K562 (cell line): ENCODE data around the gene CAST. TPM values are rescaled to one million over a fixed set of nuclear protein-coding genes. Genes with fewer than 3 reads are reported as not detected.
A peak's percentile ranks its signal among the peaks of the same experiment; 100 is the strongest.

Experiments used
- CBX2 ChIP-seq: fragments of 200-600 bp; sonication (generic); IDR thresholded peaks from one replicate; pipeline ENCODE4 v1.6.1; 2012; ENCODE audit warnings: mild to moderate bottlenecking, low read length, inconsistent platforms; ENCODE audit not compliant: insufficient read depth, poor library complexity, severe bottlenecking
- DACH1 ChIP-seq: fragments of 450-650 bp; IDR thresholded peaks from 2 replicates; pipeline ENCODE4 v1.6.1; 2018; ENCODE audit not compliant: partially characterized antibody
- ETV6 ChIP-seq, 3 experiments: fragments of 150-350 bp in 1 of 3; sonication (generic) in 1 of 3; formaldehyde crosslinking in 1 of 3; IDR thresholded peaks; 2 replicates each; pipeline versions ENCODE4 v1.6.1 to v1.8.0; 2014 to 2022; ENCODE audit warnings: borderline replicate concordance in 2 of 3, low read depth in 2 of 3, antibody characterized with exemption in 1 of 3, low read length in 1 of 3, mild to moderate bottlenecking in 1 of 3, missing genetic modification reagents in 1 of 3
- FUS ChIP-seq: fragments of 200-400 bp; formaldehyde crosslinking; optimal IDR thresholded peaks from 2 replicates; pipeline ENCODE3; 2017; ENCODE audit warnings: low read depth, low read length
- GATAD2B ChIP-seq: fragments of 450-650 bp; IDR thresholded peaks from 2 replicates; pipeline ENCODE4 v1.6.1; 2017; ENCODE audit warnings: mild to moderate bottlenecking, borderline replicate concordance
- HDAC8 ChIP-seq: fragments of 450-650 bp; IDR thresholded peaks from 2 replicates; pipeline ENCODE4 v1.6.1; 2016; ENCODE audit warnings: mild to moderate bottlenecking, missing genetic modification characterization, moderate library complexity, missing compliant biosample characterization
- HNRNPH1 ChIP-seq: fragments of 200-400 bp; formaldehyde crosslinking; optimal IDR thresholded peaks from 2 replicates; pipeline ENCODE3; 2017; ENCODE audit warnings: low read depth, mild to moderate bottlenecking, low read length, moderate library complexity
- HNRNPK ChIP-seq: fragments of 200-400 bp; formaldehyde crosslinking; IDR thresholded peaks from one replicate; pipeline ENCODE4 v1.6.1; 2018; ENCODE audit warnings: mild to moderate bottlenecking, low read depth, low read length; ENCODE audit not compliant: poor library complexity, severe bottlenecking
- OTX1 ChIP-seq: fragments of 450-650 bp; formaldehyde crosslinking; IDR thresholded peaks from 2 replicates; pipeline ENCODE4 v1.4.0; 2022; ENCODE audit warnings: mild to moderate bottlenecking
- PHF8 ChIP-seq: fragments of 200-600 bp; sonication (generic); IDR thresholded peaks from 2 replicates; pipeline ENCODE4 v1.6.1; 2012; ENCODE audit warnings: mixed run types, mild to moderate bottlenecking, inconsistent platforms, low read length, moderate library complexity, borderline replicate concordance
- RBM22 ChIP-seq: fragments of 200-400 bp; formaldehyde crosslinking; IDR thresholded peaks from 2 replicates; pipeline ENCODE4 v1.6.1; 2018; ENCODE audit warnings: low read length, low read depth; ENCODE audit not compliant: poor library complexity, severe bottlenecking
- RFX1 ChIP-seq: fragments of 450-650 bp; IDR thresholded peaks from 2 replicates; pipeline ENCODE4 v1.6.1; 2016; ENCODE audit warnings: mild to moderate bottlenecking, moderate library complexity
- ZBED1 ChIP-seq: IDR thresholded peaks from 2 replicates; pipeline ENCODE4 v1.6.1; 2014
- ZNF121 ChIP-seq: sonication (generic); formaldehyde crosslinking; conservative IDR thresholded peaks from 2 replicates; pipeline ENCODE4 v1.8.0; 2022; ENCODE audit warnings: missing genetic modification reagents
- ZNF583 ChIP-seq: fragments of 250-450 bp; sonication (Bioruptor Pico); IDR thresholded peaks from 2 replicates; pipeline ENCODE4 v1.4.0; 2020
- ZSCAN32 ChIP-seq: fragments of 450-650 bp; formaldehyde crosslinking; IDR thresholded peaks from 2 replicates; pipeline ENCODE4 v1.4.0; 2020; ENCODE audit warnings: mild to moderate bottlenecking, moderate library complexity
- polyA plus RNA-seq, 8 experiments: library from polyadenylated mRNA; depleted of rRNA in 4 of 8; stranded (reverse) in 5 of 8; unstranded in 3 of 8; fragments of >200 nt; fragmentation: Nextera tagmentation in 2 of 8; fragmentation: Illumina TruSeq in 1 of 8; extraction: Ambion mirVana in 2 of 8; extraction: Trizol in 1 of 8; gene quantifications; 2 replicates each; pipeline versions ENCODE4 v1.2.1 to v1.2.3, GENCODE V29; 2011 to 2014; ENCODE audit warnings: inconsistent platforms in 1 of 8, missing spikeins in 1 of 8
- total RNA-seq, 7 experiments: library from RNA; depleted of rRNA in 6 of 7; stranded (reverse); fragments of >200 nt in 6 of 7; fragmentation: Illumina TruSeq in 2 of 7; extraction: Trizol in 2 of 7; gene quantifications; 2 replicates each; pipeline versions ENCODE4 v1.2.1 to v1.2.3, GENCODE V29; 2011 to 2021; ENCODE audit warnings: low replicate concordance in 1 of 7
- TF ChIP-seq, protein P1 (sequence below): fragments of 450-650 bp; IDR thresholded peaks from 2 replicates; pipeline ENCODE4 v1.7.1; 2018; ENCODE audit warnings: mild to moderate bottlenecking, low read depth; ENCODE audit not compliant: partially characterized antibody
- TF ChIP-seq, protein P2 (sequence below): fragments of 450-650 bp; formaldehyde crosslinking; IDR thresholded peaks from 2 replicates; pipeline ENCODE4 v1.4.0; 2022; ENCODE audit warnings: missing genetic modification characterization
- TF ChIP-seq, protein P3 (sequence below): fragments of 450-650 bp; conservative IDR thresholded peaks from 2 replicates; pipeline ENCODE4 v1.6.1; 2016; ENCODE audit warnings: missing genetic modification characterization, low read depth, mild to moderate bottlenecking, control low read depth, missing compliant biosample characterization
- TF ChIP-seq, protein P4 (sequence below): fragments of 450-650 bp; formaldehyde crosslinking; IDR thresholded peaks from 2 replicates; pipeline ENCODE4 v1.4.0; 2022; ENCODE audit warnings: missing genetic modification characterization

The CAST gene
- total and polyA plus RNA-seq, 9 of the 15 experiments (the other 6 are each of a cell fraction or from before 2014, with no cell fraction given), result 55.5 to 136 (median 86.1) TPM

DNA sequence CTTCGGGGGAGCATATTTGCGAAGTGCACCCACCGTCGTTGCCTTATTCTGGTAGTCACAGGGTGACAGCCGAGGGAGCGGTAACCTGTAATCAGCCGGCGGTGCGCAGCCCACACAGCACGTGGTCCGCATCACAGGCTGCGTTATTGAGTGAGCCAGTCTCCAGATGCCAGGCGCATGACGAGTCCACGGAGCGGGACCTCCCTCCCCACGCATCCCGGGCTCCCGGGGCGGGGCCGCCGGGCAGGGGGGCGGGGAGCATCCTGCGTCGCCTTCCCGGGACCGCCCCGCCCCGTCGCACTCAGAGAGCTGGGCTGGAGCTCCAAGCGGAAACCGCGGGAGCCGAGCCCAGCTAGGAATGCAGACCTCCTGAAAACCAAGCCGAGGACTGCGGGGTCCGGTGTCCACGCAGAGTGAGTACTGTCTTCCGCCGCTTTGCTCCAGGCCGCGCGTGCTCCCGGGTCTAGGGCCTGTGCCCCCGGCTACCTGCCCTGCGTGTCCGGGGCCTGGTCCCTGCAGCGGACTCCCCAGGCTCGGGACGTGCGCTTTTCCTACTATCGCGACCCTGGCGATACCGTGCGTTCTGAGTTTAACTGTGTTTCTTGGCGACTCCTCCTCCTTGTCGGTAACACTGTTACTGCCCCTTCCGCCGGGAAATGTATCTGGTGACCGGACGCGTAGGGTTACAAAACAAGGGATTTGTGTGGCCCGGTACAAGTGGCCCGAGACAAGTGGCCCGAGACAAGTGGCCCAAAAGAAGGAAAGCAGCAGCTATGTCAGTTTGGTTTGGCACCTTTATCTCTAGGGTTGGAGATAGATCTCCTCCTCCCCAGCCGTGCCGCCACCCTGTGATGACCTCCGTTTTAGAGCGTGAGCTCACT, 40.6 kb downstream of the CAST start (continued):
- TF ChIP-seq DACH1 (no peak), ETV6 (IDR thresholded peaks at IDR 0.05; ENCODE audit: borderline replicate concordance in 1 of 2, low read depth in 2 of 2, low read length in 1 of 2) (no peak), ETV6 (CRISPR knock-in tag; IDR thresholded peaks at IDR 0.05; ENCODE audit: borderline replicate concordance) (0 out of 2 replicates have a peak, but pooled peaks have one; percentile 85), GATAD2B (peak; percentile 82), ZBED1 (peak; percentile 99), HNRNPK (no peak), CBX2 (no peak), HDAC8 (tag) (no peak), HNRNPH1 (no peak), ZNF583 (CRISPR knock-in tag) (no peak), ZNF121 (CRISPR knock-in tag) (no peak), RBM22 (no peak), FUS (no peak), OTX1 (no peak), ZSCAN32 (CRISPR knock-in tag) (no peak), PHF8 (peak; percentile 92), RFX1 (no peak)
- TF ChIP-seq, protein P1, sequence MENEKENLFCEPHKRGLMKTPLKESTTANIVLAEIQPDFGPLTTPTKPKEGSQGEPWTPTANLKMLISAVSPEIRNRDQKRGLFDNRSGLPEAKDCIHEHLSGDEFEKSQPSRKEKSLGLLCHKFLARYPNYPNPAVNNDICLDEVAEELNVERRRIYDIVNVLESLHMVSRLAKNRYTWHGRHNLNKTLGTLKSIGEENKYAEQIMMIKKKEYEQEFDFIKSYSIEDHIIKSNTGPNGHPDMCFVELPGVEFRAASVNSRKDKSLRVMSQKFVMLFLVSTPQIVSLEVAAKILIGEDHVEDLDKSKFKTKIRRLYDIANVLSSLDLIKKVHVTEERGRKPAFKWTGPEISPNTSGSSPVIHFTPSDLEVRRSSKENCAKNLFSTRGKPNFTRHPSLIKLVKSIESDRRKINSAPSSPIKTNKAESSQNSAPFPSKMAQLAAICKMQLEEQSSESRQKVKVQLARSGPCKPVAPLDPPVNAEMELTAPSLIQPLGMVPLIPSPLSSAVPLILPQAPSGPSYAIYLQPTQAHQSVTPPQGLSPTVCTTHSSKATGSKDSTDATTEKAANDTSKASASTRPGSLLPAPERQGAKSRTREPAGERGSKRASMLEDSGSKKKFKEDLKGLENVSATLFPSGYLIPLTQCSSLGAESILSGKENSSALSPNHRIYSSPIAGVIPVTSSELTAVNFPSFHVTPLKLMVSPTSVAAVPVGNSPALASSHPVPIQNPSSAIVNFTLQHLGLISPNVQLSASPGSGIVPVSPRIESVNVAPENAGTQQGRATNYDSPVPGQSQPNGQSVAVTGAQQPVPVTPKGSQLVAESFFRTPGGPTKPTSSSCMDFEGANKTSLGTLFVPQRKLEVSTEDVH, result no peak
- TF ChIP-seq, protein P2, sequence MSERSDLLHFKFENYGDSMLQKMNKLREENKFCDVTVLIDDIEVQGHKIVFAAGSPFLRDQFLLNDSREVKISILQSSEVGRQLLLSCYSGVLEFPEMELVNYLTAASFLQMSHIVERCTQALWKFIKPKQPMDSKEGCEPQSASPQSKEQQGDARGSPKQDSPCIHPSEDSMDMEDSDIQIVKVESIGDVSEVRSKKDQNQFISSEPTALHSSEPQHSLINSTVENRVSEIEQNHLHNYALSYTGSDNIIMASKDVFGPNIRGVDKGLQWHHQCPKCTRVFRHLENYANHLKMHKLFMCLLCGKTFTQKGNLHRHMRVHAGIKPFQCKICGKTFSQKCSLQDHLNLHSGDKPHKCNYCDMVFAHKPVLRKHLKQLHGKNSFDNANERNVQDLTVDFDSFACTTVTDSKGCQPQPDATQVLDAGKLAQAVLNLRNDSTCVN (CRISPR knock-in tag), result no peak
- TF ChIP-seq, protein P3, sequence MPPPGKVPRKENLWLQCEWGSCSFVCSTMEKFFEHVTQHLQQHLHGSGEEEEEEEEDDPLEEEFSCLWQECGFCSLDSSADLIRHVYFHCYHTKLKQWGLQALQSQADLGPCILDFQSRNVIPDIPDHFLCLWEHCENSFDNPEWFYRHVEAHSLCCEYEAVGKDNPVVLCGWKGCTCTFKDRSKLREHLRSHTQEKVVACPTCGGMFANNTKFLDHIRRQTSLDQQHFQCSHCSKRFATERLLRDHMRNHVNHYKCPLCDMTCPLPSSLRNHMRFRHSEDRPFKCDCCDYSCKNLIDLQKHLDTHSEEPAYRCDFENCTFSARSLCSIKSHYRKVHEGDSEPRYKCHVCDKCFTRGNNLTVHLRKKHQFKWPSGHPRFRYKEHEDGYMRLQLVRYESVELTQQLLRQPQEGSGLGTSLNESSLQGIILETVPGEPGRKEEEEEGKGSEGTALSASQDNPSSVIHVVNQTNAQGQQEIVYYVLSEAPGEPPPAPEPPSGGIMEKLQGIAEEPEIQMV (tag), result no peak
- TF ChIP-seq, protein P4, sequence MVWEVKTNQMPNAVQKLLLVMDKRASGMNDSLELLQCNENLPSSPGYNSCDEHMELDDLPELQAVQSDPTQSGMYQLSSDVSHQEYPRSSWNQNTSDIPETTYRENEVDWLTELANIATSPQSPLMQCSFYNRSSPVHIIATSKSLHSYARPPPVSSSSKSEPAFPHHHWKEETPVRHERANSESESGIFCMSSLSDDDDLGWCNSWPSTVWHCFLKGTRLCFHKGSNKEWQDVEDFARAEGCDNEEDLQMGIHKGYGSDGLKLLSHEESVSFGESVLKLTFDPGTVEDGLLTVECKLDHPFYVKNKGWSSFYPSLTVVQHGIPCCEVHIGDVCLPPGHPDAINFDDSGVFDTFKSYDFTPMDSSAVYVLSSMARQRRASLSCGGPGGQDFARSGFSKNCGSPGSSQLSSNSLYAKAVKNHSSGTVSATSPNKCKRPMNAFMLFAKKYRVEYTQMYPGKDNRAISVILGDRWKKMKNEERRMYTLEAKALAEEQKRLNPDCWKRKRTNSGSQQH (CRISPR knock-in tag), result no peak
